CD4-positive, alpha-beta T cell treated with Interleukin-4 for 4 hours (primary cell): ENCODE data around the gene SCARF2.
"Not testable (repeated sequence)": the region's sequence is repeated elsewhere in the genome, so short reads cannot be mapped to it uniquely, and the experiment has no call there.

Source experiments
- DNase-seq: peaks from one replicate; pipeline ENCODE4 v3.0.0-alpha.2; 2020

Gene SCARF2

DNA sequence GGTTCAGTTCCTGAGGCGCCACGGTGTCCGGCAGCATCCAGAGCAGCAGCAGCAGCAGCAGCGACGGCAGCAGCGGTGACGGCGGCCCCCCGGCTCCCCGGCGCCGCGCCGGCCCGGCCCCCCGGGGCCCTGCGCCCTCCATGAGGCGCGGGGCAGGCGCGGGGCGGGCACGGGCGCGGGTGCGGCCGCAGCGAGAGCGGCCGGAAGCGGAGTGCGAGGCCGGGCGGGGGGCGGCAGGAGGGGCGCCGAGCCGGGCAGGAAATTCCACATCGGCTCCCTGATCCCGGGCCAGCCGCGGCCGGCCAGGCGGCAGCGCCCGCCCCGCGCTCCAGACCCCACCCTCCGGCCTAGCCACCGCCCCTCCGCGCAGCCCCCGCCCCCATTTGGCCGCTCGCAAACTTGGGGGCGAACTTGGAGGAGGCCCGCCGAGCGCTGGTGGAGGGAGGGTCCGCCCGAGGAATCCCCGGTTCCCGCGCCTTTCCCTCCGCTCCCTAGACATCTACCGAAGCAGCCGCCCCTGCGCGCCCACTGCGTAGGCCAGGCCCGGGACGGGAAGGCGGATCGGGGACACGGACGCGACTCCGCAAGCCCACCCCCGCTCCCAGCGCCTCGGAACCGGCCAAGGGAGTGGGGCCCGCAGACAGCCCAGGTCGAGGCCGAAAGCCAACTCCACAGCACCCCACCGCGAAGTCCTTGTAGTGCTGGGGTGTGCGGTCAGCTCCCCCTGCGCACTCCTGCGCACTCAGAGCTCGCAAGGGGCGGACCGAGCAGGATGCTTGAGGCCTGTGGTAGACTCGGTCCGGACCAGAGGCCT, at the start of gene SCARF2:
Gene SCARF2 (minus strand): TSS at position 213 of the 814 bp plus-strand sequence. CDS start 71 bp downstream, at position 142.
- no peak for DNase-seq

GRCh38 chr22:20486229-20486628, 48.6 kb upstream of the SCARF2 start:
- DNase-seq: no peak

GRCh38 chr22:20484948-20485683, 47.5 kb upstream of the SCARF2 start:
- no peak for DNase-seq

GRCh38 chr22:20483771-20484170, 46.1 kb upstream of the SCARF2 start:
- DNase-seq: no peak

GRCh38 chr22:20483143-20483506, 45.5 kb upstream of the SCARF2 start:
- DNase-seq: not testable (repeated sequence)

GRCh38 chr22:20479612-20480196, 42.1 kb upstream of the SCARF2 start:
- no peak for DNase-seq

- DNase-seq: not testable (repeated sequence)
Measured at GRCh38 chr22:20478059-20478458, 40.4 kb upstream of the SCARF2 start.

GRCh38 chr22:20475569-20475968, 37.9 kb upstream of the SCARF2 start:
- DNase-seq: not testable (repeated sequence)

DNA sequence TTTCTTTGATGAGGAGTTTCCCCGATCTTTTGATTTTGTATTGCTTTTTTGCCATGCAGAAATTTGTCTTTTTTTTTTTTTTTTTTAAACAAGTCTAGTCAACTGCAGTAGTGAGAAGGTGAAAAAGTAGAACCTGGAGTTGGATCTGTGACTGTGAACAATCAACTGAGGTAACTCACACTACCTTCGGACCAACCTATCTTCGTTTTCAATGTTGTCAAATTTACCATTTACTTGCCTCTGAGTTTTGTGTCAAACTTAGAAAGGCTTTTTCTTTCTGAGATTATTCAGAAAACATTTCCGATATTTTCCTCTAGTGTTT, 37.5 kb upstream of the SCARF2 start:
- DNase-seq: no peak

DNA sequence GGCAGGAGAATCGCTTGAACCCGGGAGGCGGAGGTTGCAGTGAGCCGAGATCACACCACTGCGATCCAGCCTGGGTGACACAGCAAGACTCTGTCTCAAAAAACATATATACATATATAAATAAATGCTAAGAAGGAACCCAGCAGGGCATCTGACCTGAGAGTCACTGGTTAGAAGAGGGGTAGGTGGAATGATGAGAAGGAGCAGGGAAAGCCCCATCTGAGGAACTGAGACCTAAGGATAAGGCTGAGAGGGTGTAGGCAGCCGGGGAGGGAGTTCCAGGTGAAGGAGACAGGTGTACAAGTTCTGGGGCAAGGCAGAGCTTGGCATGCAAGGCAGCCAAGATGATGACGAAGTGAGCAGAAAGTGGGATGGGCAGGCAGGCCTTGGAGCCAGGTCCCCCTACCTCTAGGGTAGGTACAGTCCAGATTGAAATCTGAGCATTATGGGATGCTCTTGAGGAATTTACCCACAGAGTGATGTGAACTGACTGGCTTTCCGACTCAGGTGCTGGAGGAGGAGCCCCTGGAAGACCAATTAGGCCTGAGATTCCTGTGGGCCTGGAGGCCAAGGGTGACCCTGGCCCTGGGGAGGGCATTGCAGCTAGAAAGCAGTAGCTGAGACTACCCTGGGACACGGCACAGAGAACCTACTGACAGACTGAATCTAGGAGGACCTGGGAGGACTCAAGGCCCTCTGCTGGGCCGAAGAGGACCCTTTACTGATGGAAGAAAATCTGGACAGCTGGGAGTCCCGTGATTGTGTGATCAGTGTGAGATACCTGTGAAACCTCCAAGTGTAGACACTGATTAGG, 35.2 kb upstream of the SCARF2 start:
- no peak for DNase-seq

- DNase-seq: no peak
Measured at GRCh38 chr22:20471126-20471833, 33.7 kb upstream of the SCARF2 start.

DNA sequence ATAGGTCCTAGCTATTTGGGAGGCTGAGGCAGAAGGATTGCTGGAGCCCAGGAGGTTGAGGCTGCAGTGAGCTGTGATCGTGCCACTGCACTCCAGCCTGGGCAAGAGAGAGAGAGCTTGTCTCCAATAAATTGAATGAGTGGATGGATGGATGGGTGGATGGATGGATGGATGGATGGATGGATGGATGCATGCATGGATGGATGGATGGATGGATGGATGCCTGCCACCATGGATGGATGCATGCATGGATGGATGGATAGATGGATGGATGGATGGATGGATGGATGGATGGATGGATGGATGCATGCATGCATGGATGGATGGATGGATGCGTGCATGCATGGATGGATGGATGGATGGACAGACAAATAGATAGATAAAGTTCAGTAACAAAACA, 32.9 kb upstream of the SCARF2 start:
- DNase-seq: not testable (repeated sequence)

DNA sequence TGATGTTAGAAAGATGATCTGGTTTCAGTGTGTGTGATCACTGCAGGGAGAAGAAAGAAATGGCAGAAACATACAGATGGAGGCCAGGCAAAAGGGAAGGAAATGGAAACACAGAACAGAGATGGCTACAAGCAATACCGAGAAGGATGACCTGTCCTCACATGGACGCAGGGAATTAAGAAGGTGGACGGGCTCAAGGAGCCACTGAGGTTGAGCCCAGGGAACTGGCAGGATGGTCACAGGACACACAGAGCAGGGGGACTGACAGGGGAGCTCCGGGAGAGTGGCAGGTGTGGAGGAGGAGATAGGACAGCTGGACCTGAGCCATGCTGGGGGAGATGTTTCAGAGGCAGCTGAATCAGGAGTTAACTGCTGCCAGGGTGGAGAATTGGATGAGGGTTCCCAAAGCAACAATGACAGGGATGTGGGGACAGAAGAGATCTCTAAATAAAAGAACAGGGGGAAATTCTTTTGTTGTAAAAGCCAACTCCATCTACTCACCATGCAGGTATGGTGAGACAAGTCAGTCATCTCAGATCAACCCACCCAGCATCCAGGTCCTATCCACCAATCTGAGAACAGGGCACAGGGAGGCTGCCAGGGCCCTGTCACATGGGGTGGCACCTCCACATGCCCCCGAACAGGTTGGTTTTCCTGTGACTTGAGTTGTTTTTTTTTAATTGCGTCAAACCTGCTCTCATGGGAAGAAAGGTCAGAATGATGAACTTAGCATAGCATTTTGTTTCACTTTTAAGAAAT, 31.7 kb upstream of the SCARF2 start:
- no peak for DNase-seq

DNA sequence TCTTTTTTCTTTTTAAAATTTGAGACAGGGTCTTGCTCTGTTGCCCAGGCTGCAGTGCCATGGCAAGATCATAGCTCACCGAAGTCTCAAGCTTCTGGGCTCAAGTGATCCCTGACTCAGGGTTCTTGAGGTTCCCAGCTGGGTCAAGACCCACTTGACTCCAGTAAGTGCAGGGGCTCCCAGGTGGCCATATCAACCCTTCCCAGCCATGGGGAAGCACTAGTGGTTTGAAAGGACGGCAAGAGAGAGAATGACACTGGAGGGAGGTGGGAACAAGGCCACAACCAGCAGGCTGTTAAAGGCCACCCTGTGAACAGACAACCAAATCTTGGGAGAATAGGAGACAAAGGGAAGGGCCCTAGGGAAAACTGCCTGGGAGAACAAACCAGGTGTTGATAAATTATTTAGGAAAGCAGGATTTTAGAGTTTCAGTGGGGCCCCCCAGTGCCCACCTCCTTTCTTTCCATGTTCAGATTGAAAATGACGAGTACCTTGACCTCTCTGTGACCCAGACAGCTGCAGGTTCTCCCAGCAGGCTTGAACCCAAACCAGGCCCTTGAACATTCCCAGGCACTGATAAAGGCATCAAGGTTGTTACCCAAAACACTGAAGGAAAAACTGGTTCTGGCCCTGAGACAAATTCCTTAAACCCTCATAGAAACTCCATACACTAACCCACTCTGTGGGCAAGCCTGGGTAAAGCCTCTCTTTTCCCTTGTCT, 29.2 kb upstream of the SCARF2 start:
- DNase-seq: no peak

GRCh38 chr22:20465759-20466077, 28.1 kb upstream of the SCARF2 start:
- no peak for DNase-seq

GRCh38 chr22:20464912-20465758, 27.5 kb upstream of the SCARF2 start:
- no peak for DNase-seq

DNA sequence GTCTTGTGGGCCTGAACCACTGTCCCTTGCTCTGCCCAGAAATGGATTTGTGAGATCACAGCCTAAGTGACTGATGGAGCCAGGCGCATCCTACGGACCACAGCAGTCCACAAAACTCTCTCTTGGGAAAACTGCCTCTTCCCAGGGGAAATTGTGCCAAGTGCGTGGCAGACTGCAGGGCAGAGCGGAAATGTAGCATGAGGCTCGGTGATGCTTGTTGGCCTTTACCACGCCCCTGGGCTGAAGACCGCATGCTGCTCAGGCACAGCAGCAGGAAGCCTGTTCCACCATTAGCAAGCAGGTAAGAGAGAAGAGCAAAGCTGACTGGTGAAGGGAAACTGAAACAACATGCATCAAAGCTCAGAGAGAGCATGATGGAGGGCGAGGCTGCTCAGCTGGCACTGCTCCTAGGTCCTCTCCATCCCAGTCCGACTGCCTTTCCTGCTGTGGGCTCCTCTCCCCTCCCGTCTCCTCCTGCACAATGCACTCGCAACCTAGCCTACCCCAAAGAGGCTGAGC, 26.5 kb upstream of the SCARF2 start:
- peak; percentile 75 for DNase-seq

- DNase-seq: peak; percentile 71
Measured at GRCh38 chr22:20463324-20464095, 25.9 kb upstream of the SCARF2 start.

DNA sequence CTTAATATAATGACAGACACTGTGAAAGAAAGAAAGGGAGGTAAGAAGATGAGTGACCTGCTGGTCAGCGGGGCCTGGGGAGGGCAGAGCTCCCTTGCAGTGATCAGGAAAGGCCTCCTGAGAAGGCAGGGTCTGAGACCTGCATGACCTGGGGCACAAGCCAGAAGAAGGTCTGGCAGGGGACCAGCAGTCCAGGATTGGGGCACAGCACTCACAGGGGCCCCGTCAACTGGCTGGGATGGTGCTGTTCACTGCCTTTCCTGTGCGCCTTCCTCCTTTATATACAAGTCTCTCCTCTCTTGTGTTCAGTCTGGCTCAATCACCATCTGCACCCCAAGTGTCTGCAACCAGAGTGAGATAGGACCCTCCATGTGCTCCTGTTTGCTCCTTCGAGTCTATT, 22.2 kb upstream of the SCARF2 start:
- no peak for DNase-seq
